Measurements from ENCODE around the gene GPR61.

DNA sequence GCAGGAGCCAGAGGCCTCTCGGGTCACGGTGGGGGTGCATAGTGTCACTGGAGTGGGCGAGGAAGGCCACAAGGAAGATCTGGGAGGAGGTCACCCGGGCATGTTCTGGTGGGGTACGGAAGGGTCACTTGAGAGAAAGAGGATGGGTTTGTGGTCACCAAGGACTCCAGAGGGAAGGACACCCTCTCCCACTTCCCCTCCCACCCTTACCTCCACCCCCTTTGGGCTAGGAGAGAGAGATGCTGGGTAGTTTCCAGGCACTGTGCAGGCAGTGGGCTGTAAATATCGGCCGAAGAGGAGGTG, 30.8 kb upstream of the GPR61 start:
- TF ChIP-seq KDM1A (IDR thresholded peaks at IDR 0.05) (no peak), GTF2B (IDR thresholded peaks at IDR 0.05; ENCODE audit: extremely low read depth, insufficient read length) (no peak), TCF7L2 (IDR thresholded peaks at IDR 0.05; ENCODE audit: low read depth, low read length) (no peak), CBFB (CRISPR knock-in tag; IDR thresholded peaks at IDR 0.05) (no peak), FOXM1 (IDR thresholded peaks at IDR 0.05; ENCODE audit: low read depth) (no peak), FOXM1 (CRISPR knock-in tag; IDR thresholded peaks at IDR 0.05; ENCODE audit: low read depth) (no peak), ATF7 (IDR thresholded peaks at IDR 0.05) (no peak), MAFK (IDR thresholded peaks at IDR 0.05; ENCODE audit: low read length) (no peak), YY1 (IDR thresholded peaks at IDR 0.05; ENCODE audit: borderline replicate concordance in 1 of 3, control insufficient read depth in 1 of 3, extremely low read depth in 1 of 3, insufficient read depth in 3 of 3, insufficient read length in 1 of 3, insufficient replicate concordance in 2 of 3, low read depth in 1 of 3, low read length in 2 of 3) (no peak), ARID2 (IDR thresholded peaks at IDR 0.05) (no peak)
- TF ChIP-seq, protein P1, sequence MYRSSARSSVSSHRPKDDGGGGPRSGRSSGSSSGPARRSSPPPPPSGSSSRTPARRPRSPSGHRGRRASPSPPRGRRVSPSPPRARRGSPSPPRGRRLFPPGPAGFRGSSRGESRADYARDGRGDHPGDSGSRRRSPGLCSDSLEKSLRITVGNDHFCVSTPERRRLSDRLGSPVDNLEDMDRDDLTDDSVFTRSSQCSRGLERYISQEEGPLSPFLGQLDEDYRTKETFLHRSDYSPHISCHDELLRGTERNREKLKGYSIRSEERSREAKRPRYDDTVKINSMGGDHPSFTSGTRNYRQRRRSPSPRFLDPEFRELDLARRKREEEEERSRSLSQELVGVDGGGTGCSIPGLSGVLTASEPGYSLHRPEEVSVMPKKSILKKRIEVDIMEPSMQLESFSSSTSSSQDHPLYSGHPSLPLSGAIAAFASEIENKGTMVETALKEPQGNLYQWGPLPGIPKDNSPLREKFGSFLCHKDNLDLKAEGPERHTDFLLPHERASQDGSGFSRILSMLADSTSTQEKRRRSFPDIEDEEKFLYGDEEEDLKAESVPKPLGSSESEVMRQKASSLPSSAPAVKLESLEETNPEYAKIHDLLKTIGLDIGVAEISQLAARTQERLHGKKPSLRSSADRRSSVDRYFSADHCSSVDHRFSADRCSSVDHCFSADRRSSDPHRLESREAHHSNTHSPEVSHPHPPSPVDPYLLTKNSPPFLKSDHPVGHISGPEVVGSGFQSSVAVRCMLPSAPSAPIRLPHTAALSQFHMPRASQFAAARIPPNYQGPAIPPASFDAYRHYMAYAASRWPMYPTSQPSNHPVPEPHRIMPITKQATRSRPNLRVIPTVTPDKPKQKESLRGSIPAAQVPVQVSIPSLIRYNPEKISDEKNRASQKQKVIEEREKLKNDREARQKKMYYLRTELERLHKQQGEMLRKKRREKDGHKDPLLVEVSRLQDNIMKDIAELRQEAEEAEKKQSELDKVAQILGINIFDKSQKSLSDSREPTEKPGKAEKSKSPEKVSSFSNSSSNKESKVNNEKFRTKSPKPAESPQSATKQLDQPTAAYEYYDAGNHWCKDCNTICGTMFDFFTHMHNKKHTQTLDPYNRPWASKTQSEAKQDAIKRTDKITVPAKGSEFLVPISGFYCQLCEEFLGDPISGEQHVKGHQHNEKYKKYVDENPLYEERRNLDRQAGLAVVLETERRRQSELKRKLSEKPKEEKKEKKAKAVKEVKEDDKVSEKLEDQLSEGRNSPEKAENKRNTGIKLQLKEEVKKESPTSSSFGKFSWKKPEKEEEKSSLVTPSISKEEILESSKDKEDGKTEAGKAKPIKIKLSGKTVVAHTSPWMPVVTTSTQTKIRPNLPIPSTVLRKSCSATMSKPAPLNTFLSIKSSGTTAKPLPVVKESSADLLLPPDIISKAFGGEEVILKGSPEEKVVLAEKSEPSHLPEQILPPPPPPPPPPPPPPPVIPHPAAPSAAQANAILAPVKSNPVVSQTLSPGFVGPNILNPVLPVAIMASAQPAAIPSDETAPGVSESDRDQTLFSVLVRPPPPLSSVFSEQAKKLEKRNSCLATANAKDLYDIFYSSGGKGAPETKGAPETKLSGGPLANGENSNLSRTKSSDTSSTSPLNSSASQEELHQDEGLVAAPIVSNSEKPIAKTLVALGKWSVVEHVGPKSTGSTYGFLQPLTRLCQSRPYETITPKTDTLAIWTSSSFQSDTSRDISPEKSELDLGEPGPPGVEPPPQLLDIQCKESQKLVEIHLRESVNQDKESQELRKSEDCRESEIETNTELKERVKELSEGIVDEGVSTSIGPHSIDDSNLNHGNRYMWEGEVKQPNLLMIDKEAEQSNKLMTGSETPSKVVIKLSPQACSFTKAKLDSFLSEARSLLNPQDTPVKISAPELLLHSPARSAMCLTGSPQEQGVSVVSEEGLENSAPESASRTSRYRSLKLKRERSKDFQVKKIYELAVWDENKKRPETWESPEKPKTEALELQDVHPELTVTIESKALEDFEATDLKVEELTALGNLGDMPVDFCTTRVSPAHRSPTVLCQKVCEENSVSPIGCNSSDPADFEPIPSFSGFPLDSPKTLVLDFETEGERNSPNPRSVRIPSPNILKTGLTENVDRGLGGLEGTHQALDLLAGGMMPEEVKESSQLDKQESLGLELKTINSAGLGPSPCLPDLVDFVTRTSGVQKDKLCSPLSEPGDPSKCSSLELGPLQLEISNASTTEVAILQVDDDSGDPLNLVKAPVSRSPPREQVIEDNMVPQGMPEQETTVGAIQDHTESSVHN (IDR thresholded peaks at IDR 0.05; ENCODE audit: borderline replicate concordance in 1 of 2, low read depth in 1 of 2), result no peak

All from K562 (cell line).